Progenitor cell of endocrine pancreas (in vitro differentiated cells): ENCODE measurements around the gene IFIT2. TPM values are rescaled to one million over a fixed set of nuclear protein-coding genes. Genes with fewer than 3 reads are reported as not detected.
"Not testable (repeated sequence)": the region's sequence is repeated elsewhere in the genome, so short reads cannot be mapped to it uniquely, and the experiment has no call there.

Source experiments
- DNase-seq: peaks from one replicate; pipeline ENCODE4 v3.0.0; 2021; ENCODE audit warnings: low spot score; ENCODE audit not compliant: unreplicated experiment
- H3K27ac Mint-ChIP-seq: 2 replicates; pipeline ENCODE4 v1.8.0; 2021; ENCODE audit warnings: mild to moderate bottlenecking, moderate library complexity, mixed read lengths
- H3K27me3 Mint-ChIP-seq: 2 replicates; pipeline ENCODE4 v1.8.0; 2021; ENCODE audit warnings: mixed read lengths
- H3K36me3 Mint-ChIP-seq: 2 replicates; pipeline ENCODE4 v1.8.0; 2022; ENCODE audit warnings: mixed read lengths; ENCODE audit not compliant: insufficient read depth
- H3K4me1 Mint-ChIP-seq: 2 replicates; pipeline ENCODE4 v1.8.0; 2021; ENCODE audit warnings: low read depth, mixed read lengths
- H3K4me3 Mint-ChIP-seq: 2 replicates; pipeline ENCODE4 v1.8.0; 2021; ENCODE audit warnings: low read depth, mild to moderate bottlenecking, moderate library complexity, mixed read lengths
- H3K9me3 Mint-ChIP-seq: 2 replicates; pipeline ENCODE4 v1.8.0; 2021; ENCODE audit warnings: low read depth, mixed read lengths
- CTCF ChIP-seq: fragments of 200-600 bp; sonication (generic); IDR thresholded peaks from one replicate; pipeline ENCODE4 v1.5.0; 2021; ENCODE audit warnings: antibody characterized with exemption, mild to moderate bottlenecking; ENCODE audit not compliant: unreplicated experiment
- total RNA-seq: library from RNA; stranded (reverse); gene quantifications from 2 replicates; pipeline ENCODE4 v1.2.1, GENCODE V29; 2021

IFIT2 gene
- total RNA-seq, 1 donor from 2014 or later = not detected

GRCh38 chr10:89280508-89280907, 21.3 kb upstream of the IFIT2 start:
- no peak overlapping the region for H3K4me3 Mint-ChIP-seq
- TF ChIP-seq CTCF = no peak
- H3K36me3 Mint-ChIP-seq = no peaks in the 10 kb centered on the region
- DNase-seq = no peak
- H3K4me1 Mint-ChIP-seq = peaks cover 14% of the 10 kb centered on the region
- no peak overlapping the region for H3K27ac Mint-ChIP-seq
- peaks cover under 1% of the 10 kb centered on the region for H3K27me3 Mint-ChIP-seq
- no peaks in the 10 kb centered on the region for H3K9me3 Mint-ChIP-seq

DNA sequence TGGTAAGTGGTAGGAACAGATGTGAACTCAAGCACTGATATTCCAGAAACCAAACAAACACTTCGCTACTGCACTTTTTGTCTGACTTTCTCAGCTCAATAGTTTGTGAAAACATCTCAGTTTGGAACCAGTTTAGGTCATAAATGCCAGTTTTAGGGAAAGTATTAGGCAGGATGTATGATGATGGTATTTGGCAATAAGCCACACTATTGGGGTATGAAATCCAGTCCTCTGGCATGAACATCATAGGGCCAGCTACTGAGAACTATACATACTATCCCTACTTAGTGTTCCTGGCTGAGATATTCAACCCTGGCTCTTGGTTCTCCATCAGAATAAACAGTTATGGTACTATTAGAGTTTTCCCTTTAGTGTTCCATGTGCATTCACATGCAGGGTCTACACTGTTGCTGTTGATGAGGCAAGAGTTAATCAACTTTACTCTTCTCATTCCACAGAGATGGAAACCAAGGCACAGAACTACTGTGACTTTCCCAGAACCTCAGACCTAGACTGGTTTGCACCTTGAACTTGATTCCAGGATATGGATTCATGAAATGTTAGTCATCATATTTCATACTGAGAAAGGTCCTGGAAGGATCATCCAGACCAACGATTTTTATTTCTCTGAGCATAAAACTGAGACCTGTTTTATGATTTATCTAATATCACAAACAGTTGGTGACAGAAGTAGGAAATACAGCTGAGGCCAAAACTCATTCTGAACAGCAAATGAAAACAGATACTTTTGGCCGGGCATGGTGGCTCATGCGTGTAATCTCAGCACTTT, 20.0 kb upstream of the IFIT2 start:
- Mint-ChIP-seq H3K27ac (no peak overlapping the region), H3K4me1 (peaks cover 14% of the 10 kb centered on the region), H3K36me3 (no peaks in the 10 kb centered on the region), H3K9me3 (no peaks in the 10 kb centered on the region), H3K4me3 (no peak overlapping the region), H3K27me3 (no peaks in the 10 kb centered on the region)
- DNase-seq = no peak
- TF ChIP-seq CTCF = no peak

GRCh38 chr10:89283025-89283935, 18.6 kb upstream of the IFIT2 start:
- Mint-ChIP-seq H3K4me3 (no peak overlapping the region), H3K9me3 (no peaks in the 10 kb centered on the region), H3K27ac (peak overlapping the region; percentile 39), H3K36me3 (no peaks in the 10 kb centered on the region), H3K27me3 (no peaks in the 10 kb centered on the region), H3K4me1 (peaks cover 8% of the 10 kb centered on the region)
- TF ChIP-seq CTCF = no peak
- DNase-seq = no peak

GRCh38 chr10:89283936-89284475, 17.8 kb upstream of the IFIT2 start:
- Mint-ChIP-seq H3K9me3 (no peaks in the 10 kb centered on the region), H3K36me3 (no peaks in the 10 kb centered on the region), H3K27me3 (no peaks in the 10 kb centered on the region), H3K4me3 (no peak overlapping the region), H3K4me1 (peaks cover 8% of the 10 kb centered on the region), H3K27ac (peak overlapping the region; percentile 43)
- DNase-seq = no peak
- TF ChIP-seq CTCF = no peak

DNA sequence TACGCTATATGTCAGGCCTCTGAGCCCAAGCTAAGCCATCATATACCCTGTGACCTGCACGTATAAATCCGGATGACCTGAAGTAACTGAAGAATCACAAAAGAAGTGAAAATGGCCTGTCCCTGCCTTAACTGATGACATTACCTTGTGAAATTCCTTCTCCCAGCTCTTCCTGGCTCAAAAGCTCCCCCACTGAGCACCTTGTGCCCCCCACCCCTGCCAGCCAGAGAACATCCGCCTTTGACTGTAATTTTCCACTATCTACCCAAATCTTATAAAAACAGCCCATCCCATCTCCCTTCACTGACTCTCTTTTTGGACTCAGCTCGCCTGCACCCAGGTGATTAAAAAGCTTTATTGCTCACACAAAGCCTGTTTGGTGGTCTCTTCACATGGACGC, 17.1 kb upstream of the IFIT2 start:
- not testable (repeated sequence) for H3K9me3 Mint-ChIP-seq, H3K4me3 Mint-ChIP-seq, DNase-seq, H3K36me3 Mint-ChIP-seq, H3K27me3 Mint-ChIP-seq, H3K27ac Mint-ChIP-seq, H3K4me1 Mint-ChIP-seq

DNA sequence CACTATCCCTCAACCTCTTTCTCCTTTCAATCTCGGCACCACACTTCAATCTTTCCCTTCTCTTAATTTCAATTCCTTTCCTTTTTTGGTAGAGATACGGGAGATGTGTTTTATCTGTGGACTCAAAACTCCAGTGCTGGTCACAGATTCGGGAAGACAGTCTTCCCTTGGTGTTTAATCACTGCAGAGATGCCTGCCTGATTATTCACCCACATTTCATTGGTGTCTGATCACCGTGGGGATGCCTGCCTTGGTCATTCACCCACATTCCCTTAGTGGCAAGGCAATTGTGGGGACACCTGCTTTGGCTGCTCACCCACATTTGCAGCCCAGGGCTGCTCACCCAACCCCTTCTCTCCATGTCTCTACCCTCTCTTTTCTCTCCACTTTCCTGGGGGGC, 16.5 kb upstream of the IFIT2 start:
- not testable (repeated sequence) for DNase-seq, H3K27ac Mint-ChIP-seq, H3K4me1 Mint-ChIP-seq, H3K27me3 Mint-ChIP-seq, H3K36me3 Mint-ChIP-seq, H3K9me3 Mint-ChIP-seq, H3K4me3 Mint-ChIP-seq
